Measurements from ENCODE around the gene IL17RA.
"Not testable (repeated sequence)": the region's sequence is repeated elsewhere in the genome, so short reads cannot be mapped to it uniquely, and the experiment has no call there.

The IL17RA gene

DNA sequence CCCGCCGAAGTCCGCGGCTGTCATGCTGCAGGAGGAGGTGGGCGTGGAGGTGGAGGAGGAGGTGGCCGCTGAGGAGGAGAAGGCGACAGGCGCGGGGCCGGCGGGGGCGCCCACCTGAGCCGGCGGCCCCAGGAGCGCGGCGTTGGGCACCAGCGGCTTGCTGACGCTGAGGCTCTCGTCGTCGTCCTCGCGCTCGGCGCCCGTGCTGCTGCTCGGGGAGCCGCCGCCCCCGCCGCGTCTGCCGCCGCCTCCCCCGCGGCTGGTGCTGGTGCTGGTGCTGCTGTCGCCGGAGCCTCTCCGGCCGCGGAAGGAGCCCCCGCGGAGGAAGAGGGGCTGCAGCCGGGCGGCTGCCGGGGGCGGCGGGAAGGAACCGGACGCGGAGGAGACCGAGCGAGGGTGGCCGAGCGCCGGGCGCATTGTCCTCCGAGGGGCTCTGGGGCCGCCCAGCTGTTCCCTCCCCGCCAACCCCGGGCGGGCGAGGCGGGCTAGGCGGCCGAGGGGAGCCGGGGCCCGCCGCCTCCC is 36.0 kb downstream of the IL17RA start:
- no peak for DNase-seq

DNA sequence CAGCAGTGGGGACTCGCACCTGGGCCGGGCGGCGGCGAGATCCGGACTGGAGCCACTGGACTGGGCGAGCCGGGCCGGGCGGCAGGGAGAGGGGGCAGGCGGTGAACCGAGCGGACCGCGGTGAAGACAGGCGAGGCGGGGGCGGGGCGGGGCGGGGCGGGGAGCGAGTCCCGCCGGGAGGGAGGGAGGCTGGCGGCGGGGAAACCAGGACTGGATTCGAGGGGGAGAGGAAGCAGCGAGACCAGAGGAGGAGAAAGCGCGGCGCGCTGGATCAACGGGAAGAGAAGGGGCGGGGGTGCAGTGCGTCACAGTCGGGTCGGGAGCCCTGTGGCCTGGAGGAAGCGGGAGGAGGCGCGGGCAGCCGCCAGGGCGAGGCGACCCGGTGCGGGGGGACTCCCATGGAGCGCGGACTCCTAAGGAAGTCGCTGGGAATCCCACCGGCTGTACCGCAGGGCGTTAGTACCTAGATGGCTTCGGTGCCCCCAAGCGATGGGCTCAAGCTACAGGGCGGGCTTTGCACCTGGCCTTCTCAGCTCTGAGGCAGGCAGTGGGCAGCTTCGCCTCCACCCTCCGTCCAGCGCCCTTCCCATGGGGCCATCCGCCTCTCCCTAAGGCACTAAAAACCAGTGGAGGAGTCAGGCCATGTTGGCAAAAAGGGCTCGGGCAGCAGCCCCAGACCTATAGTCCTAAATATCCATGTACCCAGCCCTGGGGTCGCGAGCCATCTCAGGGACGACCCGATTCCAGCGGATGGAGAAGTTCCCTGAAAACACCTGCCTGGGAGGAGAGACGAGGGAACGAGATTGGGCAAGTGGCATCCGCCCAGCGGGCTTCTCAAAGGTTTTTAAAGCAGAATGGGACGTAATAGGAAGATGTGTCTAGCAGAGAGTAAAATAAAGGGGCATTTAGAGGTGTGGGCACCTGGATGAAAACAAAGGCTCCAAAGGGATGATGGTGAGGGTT is 36.7 kb downstream of the IL17RA start, which contains the start of gene TMEM121B:
Gene TMEM121B (minus strand): TSS at position 128 of the 963 bp plus-strand sequence. CDS start 233 bp downstream, outside the sequence.
- peak; percentile 69 for DNase-seq

DNA sequence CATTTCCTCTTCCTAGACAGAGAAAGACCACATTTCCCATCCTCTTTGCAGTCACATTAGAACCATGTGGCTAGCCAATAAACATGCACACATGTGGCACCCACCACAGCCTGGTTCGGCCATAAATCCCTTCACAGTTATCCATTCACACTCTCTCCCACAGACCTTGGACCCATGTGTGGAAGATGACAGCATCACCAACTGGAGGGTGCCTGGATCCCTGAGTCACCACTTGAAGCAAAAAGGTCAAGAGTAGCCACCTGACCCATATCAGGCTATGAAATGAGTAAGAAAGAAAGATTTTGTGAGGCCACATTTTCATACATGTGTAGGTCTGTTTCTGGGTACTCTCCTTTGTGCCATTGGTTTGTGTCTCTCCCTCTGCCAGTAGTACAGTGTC is 45.4 kb downstream of the IL17RA start:
- DNase-seq, result no peak

DNA sequence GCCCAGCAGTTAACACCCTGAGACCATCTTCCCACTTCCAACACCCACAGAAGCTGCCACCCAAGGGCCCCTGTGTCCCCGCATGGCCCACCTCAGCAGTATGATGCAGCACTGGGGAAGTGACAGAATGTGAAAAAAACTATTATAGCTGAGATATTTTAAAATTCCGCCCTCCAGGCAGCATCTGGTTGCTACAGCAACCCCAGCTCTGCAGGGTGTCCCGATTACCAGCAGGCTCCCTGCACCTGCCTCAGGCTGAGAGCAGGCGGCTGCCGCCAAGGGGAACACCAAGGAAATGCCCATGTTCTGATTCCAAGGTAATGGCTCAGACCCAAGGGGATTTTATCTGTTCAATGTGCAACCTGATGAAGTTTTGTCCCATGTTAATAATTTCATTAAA is 46.9 kb downstream of the IL17RA start:
- DNase-seq, result peak; percentile 9

DNA sequence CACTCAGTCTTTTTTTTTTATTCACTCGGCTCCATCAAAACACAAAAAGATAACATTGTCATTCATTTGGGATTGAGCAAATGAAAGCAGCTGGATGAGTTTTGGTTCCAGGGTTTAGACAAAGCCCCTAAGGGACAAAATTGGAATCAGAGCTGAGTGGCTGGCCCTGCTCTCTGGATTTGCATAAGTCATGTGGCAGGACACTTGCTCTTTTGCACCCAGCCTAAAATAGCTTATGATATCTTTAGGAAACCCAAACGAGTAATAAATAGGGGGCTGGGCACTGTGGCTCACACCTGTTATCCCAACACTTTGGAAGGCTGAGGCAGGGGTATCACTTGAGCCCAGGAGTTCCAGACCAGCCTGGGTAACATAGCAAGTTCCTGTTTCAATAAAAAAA is 47.3 kb downstream of the IL17RA start:
- DNase-seq, result no peak

DNA sequence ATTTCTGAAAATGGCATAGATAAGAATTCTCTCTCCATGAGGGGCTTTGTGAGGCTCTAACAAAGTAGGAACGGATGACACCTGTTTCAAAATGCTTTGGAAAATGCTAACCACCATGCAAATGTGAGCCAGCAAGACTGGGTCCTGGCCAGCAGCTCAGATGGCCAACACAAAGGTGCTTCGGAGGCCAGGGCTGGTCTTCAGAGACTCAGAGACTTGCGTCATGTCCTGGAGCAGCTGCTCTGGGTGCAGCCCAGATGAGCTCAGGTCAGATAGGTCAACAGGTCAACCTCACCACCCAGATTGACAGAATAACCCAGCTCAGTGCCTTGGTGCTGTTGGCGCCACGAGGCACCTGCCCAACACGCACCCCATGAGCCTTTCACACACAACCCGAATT is 48.3 kb downstream of the IL17RA start:
- DNase-seq, result no peak

DNA sequence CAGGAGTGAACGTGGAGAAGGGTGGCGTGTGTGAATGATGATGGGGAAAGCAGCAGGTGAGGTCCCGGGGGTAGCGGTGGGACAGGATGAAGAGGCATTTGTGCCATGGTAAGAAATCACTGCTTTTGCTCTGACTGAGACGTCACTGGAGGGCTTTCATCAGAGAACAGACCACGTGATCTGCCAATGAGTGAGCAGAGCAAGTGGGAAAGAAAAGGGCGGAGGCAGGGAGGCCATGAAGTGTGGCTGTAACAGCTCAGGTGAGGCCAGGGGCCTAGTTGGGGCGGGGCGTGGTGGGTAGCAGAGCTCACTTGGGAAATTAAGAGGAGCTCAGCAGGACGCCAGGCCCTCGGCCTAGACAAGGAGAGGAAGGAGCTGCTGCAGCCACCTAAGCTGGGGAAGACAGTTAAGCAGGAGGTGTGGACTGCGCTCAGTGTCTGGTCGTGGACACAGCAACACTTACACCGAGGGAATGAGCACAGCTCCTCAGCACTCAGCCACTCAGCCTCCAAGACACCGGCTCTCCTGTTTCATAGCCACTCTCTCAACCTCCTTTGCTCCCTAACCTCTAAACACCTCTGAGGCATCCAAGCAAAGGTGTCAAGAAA is 50.5 kb downstream of the IL17RA start:
- no peak for DNase-seq

DNA sequence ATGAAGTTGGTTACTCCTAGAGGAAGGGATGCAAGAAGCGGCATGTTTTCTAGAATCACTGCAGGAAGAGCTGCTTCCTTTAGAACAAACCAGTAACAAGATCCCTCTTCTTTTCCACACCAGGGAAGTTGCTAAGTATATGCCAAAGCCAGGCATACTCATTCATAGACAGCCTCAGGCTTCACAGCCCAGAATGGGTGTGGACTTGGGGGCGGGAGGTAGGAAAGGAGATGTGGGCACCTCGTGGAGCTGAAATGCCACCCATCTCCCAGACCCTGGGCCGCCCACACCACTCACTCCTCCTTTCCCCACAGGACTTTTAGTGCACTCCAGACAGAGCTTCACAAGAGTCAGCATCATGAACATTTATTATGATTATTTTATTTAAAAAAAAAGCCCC is 52.4 kb downstream of the IL17RA start:
- no peak for DNase-seq

DNA sequence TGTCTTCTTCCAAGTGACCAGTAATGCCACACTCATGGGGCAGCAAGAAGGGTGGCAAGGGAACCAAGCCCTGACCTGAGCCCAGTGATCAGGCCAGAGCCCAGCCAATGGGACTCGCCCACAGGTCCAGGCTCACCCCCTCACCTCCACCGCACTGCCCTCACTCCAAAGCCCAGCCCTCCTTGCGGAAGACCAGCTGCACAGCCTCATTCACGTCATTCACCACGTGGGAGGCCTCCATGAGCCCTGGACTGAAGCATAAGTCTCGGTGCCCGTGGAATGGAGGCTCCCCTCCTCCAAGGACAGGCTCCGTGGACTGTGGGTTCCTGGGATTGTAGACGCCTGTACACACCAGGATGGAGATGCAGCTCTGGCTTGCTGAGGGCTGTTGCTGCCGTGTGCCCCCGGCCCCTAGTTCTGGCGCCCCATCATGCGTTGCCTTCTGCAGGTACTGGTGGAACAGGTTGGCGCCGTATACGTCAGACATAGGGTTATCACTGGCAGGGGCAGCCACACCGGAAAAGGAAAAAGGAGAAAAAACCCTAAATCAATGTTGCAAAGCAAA is 53.1 kb downstream of the IL17RA start:
- DNase-seq, result no peak

DNA sequence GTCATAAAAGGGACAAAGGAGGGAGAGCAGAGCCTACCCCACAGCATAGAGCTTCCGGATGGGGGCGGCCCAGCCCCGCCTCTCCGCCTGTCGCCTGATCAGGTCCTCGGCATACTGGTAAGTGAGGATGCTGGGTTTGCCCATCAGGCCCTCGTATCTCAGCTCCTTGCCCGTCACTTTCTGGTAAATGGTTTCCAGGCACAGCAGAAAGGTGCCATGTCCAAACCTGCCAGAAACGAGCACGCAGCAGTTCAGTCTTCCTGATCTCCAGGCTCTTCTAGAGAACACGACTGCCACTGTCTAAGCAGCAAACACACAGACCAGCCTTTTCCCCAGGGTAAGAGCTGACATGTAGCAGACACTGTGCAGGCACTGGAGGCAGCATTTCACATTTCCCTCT is 53.7 kb downstream of the IL17RA start:
- no peak for DNase-seq

DNA sequence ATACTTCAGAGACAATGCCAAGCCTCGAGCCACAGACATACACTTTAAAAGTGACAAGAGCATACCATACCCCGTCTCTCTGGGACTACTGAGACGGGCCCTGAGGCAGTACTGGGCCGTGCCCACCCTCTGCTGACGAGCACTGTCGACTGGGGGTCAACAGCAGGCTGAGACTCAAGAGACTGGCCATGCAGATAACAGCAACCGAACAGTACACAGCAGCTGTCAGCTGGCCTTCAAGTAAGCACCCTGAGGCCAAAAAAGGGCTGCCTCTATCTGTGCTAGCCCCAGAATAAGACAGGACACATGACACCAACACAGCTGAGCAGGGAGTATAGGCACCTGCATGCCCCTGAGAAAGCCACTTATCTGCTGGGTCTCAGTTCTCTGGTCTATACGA is 55.2 kb downstream of the IL17RA start:
- DNase-seq, result no peak

DNA sequence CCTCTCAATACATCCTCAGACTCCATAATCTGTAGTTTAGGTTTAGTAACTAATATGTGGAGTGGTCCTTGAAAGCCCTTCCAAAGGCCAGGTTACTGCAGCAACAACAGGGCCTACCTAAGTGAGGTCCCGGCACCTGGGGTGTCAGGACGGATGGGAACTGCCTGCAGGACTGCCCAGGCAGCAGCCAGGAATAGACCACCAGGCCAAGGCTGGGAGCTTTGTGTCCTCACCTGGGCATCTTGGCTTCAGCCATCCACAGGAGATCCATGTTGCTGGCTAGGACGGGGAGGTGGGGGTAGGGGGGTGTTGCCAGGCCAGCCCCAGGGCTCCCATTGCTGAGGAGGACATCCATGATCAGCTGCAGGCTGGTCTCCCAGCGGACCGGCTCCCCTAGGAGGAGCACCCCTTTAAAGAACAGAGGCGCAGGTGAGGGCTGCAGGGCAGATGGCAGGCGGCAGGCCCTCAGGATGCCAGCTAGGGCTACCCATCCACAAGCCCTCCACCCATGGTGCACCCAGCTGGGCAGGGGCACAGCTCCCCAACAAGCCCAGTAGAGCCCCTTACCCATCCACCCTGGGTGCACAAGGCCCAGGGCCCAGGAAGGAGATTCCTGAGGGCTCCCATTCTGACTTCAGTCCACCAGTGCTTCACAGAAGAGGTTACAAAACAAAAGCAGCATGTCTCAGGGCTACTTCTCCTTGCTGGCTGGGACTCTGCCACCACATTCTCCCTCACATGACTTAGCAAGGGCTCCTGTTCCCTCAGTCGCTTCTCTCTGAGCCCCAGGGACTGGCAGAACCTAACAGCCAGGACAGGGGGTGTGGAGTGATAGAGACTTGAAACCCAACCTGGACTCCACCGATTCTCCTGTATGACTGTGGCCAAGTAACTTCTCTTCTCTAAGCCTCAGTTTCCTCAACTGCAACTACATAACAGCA is 56.3 kb downstream of the IL17RA start:
- no peak for DNase-seq

DNA sequence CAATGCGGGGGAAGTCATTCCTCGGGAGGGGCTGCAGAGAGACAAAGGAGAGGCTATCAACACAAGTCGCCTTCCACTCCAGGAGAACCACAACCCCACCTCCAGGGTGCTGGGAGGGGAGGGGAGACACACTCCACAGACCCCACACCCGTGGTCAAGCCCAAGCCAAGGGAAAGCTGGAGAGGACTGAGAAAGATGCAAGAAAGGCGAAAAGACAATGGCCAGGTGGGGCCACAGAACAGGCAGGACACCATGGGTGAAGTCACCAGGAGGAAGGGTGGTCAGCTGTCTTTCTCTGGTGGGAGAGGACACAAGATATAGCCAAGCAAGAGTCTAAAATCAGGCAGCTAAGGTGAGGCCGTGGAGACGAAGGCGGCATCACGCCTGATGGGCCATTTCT is 58.3 kb downstream of the IL17RA start:
- DNase-seq, result no peak

DNA sequence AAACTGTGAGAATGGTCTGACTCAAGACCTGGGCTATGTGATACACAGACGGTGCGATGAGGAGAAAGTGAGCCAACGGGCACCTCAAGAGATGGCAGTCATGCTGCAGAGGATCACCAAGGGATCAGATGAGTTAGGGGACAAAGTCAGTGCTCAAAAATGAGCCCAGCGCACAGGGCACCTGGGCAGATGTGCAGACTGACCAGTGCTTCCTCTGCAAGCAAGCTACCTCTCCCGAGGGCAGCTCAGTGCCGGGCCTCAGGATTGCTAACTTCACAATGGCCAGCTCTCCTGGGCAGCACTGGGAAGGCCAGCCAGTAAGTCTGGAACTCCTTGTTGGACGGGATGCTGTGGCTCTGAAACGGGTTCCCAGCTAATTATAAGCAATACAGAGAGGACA is 59.0 kb downstream of the IL17RA start:
- DNase-seq, result no peak

DNA sequence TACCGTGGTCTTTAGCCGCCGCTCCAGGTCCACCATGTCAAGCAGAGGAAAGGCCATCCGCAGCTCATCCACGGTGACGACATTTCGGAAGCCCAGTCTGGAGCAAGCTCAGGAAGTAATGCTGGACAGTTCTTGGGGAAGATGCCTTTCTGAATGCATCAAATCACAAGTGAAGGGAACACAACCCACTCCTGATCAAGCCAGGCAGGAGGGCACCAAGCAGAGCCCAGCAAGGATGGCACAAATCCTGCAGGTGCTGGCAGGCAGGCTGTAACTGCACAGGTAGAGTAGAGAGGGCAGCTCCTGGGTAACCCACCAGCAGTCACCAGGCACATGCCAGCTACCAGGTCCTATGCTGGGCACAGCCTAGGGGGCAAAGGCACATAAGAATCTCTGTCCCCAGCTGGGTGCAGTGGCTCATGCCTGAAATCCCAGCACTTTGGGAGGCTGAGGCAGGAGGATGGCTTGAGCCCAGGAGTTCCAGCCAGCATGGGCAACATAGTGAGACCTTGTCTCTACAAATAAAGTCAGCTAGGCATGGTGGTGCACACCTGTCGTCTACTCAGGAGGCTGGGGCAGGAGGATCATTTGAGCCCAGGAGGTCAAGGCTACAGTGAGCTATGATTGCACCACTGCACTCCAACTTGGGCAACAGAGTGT is 60.4 kb downstream of the IL17RA start:
- no peak for DNase-seq

DNA sequence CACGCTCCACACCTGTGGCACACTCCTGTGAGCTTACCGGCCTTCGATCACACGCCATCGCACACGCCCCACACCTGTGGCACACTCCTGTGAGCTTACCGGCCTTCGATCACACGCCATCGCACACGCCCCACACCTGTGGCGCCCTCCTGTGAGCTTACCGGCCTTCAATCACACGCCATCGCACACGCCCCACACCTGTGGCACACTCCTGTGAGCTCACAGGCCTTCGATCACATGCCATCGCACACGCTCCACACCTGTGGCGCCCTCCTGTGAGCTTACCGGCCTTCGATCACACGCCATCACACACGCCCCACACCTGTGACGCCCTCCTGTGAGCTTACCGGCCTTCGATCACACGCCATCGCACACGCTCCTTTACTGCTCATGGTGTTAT is 62.7 kb downstream of the IL17RA start:
- DNase-seq, result not testable (repeated sequence)

DNA sequence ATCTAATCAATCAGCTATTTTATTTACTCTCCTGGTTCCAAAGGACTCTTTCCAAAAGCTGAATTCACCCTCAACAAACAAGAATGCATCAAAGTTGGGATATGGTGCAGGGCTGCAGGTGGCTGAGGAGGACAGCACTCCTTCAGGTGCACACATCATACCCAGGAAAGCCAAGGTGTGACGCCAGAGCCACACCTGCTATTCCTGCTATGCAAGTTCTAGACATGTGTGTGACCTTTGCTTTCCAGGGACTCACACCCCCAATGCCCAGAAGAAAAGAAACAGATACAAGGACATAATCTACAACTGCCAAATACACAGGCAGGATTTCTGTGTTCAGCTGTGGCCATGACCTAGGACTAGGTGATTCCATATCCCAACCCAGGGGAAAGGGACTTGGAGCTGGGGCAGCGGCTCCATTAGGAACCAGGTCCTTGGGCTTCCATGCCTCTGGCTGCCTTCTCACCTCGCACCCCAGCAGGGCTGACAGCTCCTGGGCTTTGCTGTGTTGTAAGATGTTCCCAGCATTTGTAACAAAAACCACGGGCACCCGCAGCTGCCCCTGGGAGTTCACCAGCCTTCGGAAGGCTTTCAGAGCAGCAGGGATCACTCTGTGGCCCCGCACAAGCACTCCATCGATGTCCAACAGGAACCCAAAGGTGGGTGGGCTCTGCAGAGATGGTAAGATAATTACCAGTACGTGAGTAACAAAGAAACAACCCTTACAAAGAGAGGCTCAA is 64.4 kb downstream of the IL17RA start:
- DNase-seq, result no peak

DNA sequence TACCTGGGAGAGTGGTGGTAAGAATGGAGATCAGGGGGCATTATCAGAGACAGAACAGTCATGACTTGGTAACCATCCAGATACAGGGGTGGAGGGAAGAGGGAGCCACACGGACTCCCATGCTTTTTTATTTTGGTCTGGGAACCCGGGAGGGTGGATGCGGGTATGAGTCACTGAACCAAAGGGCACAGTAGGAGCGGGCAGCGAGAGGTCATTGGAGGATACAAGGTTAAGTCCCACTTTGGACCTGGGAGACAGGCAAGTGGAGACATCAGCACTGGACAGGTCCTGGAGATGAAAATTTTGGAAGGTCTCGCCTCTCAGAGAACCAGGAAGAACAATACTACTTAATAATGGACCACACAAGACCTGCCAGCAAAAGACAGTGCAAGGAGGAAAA is 67.5 kb downstream of the IL17RA start:
- no peak for DNase-seq

DNA sequence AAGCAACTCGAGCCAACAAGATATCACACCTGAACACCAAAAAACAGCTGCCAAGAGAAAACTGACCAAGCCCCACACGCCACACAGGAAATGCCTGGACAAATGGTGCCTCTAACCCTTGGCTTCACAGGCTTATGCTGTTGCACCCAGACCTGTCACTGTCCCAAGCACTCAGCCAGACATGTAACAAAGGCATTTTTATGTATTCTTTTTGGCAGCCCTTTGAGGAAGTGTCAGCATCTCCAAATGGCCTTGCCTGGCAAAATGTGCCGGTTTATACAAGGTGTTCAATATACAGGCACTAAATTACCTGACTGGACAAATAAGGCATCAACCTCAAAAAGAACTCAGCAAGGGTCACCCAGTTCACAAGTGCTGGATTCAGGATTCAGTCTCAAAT is 68.2 kb downstream of the IL17RA start:
- no peak for DNase-seq

DNA sequence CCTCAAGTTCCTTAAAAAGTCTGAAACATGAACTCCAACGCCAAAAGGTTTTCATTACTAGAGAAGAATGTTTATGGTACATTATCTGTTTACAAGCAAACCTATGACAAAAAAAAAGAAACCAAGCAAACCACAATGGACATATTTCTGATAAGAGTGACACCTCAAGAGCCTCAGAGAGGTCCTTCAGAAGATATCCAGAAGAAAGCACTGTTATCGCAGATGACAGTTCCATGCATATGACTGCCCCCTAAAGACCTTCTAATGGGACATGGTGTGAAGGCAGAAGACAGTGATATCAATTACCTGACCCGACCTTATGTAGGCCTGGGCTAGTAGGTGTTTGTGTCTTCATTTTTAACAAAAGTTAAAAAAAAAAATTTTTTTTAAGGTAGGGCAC is 71.1 kb downstream of the IL17RA start:
- no peak for DNase-seq

DNA sequence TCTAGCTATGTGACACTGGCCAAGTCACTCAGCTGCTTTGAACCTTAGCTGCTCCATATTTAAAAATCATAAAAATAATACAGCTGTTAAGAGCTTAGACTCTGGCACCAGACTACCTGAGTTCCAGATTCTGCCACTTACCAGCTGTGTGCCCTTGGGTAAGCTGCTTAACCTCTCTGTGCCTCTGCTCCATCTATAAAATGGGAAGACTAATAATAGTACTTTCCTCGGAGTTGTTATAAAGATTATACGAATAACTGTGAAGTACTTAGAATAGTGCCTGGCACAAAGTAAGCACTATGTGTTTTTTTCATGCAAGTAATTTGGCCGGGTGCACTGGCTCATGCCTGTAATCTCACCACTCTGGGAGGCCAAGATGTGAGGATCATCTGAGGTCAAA is 72.9 kb downstream of the IL17RA start:
- DNase-seq, result no peak

Data from NCI-H1694 (cell line).